Lung microvascular endothelial cell (primary cell): Measurements from ENCODE around the gene LIF. TPM values are rescaled to one million over a fixed set of nuclear protein-coding genes. Genes with fewer than 3 reads are reported as not detected.
"Not testable (repeated sequence)": the region's sequence is repeated elsewhere in the genome, so short reads cannot be mapped to it uniquely, and the experiment has no call there.

ENCODE experiments used
- DNase-seq, 2 donors: peaks; one replicate each; pipeline versions ENCODE4 v3.0.0 to v3.0.0-alpha.2; 2010; ENCODE audit warnings: low read depth in 2 of 2
- total RNA-seq: library from RNA; depleted of rRNA; stranded (reverse); fragments of >200 nt; gene quantifications from 2 replicates; pipeline ENCODE4 v1.2.1, GENCODE V29; 2014

LIF gene
- total RNA-seq, 1 donor from 2014 or later: 0.20 TPM

GRCh38 chr22:30244641-30245040, 1.9 kb downstream of the LIF start:
- no peak for DNase-seq

DNA sequence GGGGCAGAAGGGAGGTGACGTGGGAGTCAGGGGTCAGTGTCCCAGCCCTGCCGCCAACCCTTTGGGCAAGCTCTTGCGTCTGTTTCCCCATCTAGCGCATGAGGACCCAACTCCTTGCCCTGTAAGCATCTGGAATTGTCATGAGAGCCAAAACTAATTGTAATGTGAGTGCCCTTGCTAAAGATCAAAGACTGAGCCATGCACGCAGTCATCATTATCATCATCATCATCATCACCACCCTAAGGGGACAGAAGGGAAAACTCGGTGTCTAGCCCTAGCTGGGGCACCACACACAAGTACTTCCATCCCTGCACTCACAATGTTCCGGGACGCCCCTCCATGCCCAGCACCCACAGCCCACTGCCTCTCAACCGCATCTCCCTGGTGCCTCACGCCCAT, 2.5 kb downstream of the LIF start:
- DNase-seq: no peak

DNA sequence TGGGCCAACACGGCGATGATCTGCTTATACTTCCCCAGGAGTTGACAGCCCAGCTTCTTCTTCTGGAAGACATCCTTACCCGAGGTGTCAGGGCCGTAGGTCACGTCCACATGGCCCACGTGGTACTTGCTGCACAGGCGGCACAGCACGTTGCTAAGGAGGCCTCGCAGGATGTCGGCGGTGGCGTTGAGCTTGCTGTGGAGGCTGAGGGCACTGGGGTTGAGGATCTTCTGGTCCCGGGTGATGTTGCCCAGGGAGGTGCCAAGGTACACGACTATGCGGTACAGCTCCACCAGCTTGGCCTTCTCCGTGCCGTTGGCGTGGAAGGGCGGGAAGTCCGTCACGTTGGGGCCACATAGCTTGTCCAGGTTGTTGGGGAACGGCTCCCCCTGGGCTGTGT, 2.9 kb downstream of the LIF start:
- DNase-seq: no peak

- no peak for DNase-seq
These were observed 4.8 kb downstream of the LIF start for GRCh38 chr22:30241576-30242371.

DNA sequence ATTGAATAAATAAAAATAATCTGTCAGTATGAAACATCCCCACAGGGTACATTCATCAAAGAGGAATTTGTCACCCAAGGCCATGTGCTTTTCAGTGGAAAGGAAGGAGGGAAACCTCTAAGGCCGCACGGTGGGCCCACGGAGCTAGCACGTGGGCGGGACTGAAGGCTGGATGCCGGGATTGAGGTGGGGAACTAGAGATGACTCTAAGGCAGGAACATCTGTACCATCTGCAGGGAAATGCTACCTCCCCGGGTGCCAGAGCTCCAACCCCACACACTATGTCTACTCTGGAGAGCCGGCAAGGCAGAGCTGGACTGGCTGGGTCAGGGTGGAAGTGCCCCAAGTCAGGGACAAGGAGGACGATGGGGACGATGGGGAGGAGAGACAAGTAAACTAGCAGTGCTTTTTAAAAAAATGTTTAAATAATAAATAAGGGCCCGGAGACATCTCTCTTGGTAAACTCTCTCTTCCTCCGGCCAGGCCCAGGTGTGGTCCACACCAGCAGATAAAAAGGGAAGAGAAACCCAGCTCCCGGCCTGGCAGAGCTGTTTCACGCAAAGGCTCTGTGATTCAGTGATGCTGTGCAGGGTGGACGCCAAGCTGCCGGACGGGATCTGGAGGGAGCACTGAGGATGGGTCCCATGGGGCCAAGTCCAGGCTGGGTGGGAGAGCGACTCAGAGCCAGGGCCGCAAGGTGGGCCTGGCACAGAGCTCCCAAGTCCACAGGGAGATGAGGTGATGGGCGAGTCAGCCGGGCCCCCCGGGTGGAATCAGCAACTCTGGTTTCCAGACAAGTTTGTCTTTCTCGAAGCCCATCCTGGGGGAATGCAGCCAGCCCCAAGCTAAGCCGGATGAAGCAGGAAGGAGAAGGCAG, 5.8 kb downstream of the LIF start:
- DNase-seq: no peak

DNA sequence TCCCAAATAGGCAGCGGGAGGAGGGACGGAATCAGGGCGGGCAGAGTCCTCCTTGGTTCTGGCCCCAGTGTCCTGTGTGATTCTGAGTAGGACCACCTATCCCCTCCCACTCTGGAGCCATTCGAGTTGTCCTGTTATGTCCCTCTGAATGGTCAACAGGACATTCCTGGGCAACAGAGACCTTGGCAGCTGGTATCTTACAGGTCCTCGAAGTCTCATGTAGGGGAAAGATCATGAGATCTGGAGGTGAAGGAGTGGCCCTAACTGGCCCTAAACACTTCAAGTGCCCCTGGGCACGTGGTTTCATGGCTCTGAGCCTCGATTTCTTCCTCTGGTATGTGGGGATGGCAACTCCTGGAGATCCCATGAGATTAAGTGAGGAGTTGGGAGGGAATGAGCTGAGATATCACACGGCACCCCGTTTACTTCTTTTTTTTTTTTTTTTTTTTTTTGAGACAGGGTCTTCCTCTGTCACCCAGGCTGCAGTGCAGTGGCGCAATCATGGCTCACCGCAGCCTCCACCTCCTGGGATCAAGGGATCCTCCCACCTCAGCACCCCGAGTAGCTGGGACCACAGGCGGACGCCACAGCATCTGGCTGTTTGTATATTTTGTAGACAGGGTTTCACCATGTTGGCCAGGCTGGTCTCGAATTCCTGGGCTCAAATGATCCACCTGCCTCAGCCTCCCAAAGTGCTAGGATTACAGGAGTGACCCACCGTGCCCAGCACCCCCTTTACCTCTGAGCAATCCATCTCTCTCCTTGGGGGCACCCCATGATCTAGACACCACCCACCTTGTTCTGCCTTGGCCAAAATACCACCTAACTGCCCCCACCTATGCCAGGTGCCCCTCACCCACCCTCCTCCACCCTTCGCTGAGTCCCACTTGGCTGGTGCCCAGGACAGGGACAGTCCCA, 6.8 kb downstream of the LIF start:
- no peak for DNase-seq

DNA sequence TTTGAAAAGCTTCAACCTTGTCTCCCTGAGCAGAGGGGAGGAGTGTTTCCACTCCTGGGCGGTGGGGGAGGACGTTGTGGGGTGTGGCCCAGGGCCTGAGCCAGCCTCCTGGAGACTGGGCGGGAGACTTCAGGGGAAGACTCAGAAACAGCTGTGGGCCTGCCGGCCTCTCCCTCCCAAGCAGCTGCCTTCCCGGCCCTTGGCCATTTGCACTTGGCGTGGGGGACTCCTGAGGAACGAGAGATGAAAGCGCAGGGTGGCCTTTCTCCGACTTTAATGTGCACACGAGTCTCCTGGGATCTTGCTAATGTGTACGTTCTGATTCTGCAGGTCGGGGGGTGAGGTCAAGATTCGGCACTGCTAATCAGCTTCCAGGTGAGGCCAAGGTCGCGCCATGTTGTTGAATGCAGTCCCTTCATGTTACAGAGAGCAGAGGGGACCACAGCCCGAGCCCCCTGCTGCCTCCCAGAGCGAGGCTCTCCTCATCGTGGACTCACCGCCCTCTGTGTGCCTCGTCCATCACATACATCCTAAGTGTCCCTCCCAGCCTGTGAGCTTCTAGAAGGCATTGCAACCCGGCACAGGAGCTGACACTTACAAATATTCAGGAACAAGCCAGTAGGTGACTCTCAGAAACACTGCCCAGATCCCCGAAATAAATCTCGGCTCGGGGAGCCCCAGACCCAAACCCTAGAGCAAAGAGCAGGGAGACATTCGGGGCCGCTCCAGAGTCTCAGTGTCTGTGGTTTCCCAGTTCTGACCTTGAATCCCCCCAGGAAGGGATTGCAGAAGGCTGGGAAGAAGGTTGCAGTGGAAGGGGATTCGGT, 7.7 kb downstream of the LIF start:
- no peak for DNase-seq

DNA sequence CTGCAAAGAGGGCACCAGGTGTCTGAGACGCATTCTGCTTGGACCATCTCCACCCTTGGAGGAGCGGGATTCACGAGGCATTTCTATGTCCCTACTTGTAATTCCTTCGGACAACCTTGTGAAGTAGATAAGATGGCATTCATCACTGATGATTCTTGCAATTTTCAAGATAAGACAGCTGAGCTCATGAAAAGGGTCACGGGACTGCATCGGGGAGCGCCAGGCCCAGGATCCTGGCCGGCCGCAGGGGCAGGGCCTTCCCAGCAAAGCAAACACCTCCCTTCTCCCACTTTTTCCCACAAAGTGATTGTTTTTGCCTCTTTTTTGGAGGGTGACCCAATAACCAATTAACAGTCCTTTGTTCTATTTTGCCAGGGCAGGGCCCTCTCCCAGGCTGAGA, 8.4 kb downstream of the LIF start:
- DNase-seq: no peak

DNA sequence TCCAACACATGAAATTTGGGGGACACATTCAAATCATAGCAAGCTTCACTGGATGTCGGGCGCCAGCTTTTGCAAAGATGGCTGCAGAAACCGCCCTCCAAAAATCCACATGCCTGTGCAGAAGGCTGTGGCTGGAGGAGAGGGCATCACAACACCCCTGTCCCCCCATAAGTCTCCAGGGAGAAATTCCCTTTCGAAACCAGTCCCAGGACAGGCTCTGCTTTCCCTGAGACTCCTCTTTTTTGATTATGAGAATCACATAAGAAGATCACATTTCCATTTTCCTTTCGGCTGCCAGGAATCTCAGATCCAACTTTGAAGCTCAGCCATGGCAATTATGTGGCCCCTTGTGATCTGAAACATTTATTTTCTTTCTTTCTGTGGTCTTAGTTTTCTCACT, 9.7 kb downstream of the LIF start:
- no peak for DNase-seq

DNA sequence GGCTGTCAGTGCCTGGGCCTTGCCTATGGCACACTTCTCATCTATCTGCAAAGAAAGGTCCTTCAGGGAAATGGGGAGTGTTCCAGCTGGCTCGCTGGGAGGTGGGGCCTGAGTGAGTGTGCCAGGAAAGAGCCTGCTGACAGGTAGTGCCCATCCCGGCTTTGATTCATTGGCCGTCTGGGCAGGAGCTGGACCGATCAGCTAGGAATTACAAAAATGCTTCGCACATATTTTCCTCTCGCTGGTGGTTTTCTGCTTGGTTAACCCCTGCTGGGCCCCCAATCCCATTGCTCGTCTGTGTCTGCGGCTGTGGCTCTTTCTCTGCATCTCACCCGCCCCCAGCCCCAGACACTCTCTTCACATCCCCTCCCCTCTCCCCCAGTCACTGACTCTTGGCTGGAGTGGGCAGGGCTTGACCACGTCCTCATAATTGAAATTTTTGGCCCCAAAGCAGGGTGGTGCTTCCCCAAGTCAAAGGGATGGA, 10.8 kb downstream of the LIF start:
- DNase-seq: no peak

DNA sequence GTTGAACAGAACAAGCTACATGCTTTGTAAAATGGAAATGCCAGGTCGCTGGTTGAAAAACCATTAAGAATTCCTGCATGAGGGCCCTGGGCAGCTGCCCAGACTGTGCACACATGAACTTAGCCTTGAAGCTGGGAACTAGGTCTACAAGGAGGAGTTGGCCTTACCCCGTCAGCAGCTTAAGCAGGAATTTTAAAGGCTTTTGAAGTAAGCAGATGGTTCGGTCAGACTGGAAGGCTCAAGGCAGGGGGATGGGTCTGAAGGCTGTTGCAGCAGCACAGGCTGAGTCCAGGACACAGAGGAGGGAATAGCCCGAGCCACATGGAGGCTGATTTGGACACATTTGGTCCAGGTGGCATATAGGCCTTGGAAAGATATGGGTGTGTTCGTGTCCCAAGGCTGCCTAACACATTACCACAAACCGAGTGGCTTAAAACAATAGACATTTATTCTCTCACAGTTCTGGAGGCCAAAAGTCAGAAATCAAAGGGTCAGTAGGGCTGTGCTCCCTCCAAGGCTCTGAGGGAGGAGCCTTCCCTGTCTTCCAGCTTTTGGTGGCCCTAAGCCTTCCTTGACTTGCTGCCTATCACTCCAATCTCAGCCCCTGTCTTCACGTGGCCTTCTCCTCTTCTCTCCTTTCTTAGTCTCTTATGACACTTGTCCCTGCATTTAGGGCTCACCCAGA, 11.6 kb downstream of the LIF start:
- DNase-seq: no peak

- DNase-seq: not testable (repeated sequence)
These were observed 12.2 kb downstream of the LIF start for GRCh38 chr22:30234325-30234724.

DNA sequence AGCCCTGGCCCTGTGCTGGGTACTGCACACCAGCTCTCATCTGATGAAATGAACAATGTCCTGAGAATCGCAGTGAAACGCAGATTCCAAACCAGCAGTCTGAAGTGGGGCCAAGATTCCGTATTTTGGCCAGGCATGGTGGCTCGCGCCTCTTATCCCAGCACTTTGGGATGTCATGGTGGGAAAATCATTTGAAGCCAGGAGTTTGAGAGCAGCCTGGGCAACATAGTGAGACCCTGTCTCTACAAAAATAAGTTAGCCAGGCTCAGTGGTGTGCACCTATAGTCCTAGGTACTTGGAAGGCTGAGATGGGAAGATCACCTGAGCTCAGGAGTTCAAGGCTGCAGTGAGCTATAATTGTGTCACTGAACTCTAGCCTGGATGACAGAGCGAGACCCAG, 13.0 kb downstream of the LIF start:
- DNase-seq: no peak

DNA sequence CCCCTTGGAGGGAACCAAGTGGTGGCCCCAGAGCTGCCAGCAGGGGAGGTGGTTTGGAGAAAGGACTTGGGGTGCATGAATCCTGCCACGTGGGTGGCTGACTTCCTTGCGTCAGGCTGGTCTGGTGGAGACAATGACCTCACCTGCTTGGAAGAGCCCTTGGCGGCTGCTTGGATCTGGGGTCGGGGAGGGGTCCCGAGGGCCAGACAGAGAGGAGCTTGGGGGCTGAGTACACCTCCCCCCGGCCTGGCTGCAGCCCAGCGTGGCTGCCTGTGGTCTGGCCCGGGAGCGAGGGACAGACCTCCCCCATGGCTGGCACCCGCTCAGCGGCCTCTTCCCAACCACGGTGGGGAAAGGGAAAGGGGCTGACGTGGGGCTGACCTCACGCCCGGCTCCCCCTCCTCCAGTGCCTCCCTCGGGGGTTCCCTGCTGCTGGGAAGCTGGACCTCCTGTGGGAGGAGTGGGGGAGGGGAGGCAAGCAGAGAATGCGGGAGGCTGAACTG, 13.8 kb downstream of the LIF start:
- DNase-seq: no peak

DNA sequence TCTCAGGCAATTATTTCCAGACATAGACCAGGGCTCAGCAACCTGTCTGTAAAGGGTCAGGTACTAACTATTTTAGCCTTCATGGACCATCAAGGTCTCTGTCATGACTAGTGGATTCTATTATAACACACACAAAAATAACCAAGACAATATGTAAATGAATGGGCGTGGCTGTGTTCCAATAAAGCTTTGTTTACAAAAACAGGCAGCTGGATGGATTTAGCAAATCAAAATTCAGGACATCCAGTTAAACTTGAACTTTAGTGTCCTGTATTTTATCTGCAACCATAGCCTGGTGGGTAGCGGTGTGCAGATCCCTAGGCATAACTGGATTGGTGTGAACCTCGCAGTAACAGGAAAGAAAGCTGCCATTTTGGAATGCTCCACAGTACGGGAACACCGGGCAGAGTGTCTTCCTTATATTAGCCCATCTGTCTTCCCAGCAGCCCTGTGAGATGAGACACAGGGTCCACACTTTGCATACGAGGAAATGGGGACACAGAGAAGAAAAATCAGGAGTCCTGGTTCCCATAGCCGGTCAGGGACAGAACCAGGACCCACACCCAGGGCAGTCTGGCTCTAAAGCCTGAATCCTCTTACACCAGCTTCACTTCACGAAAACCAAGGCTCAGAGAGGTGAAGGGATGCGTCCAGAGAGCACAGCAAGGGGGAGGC, 15.6 kb downstream of the LIF start:
- no peak for DNase-seq

GRCh38 chr22:30230330-30230729, 16.2 kb downstream of the LIF start:
- DNase-seq: no peak

- DNase-seq: no peak
These were observed 17.8 kb downstream of the LIF start for GRCh38 chr22:30228509-30229359.
